OCI-LY1 (cell line): ENCODE measurements around the gene PRKG1.

Experiments
- H2AFZ ChIP-seq: fragments of 200-600 bp; sonication (generic), shearing (Covaris generic); 2 replicates; pipeline ENCODE4 v1.6.0; 2014; ENCODE audit warnings: antibody characterized with exemption, mild to moderate bottlenecking, low read length
- H3F3A ChIP-seq: fragments of 200-600 bp; sonication (generic), shearing (Covaris generic); 2 replicates; pipeline ENCODE4 v1.6.0; 2014; ENCODE audit warnings: mild to moderate bottlenecking, antibody characterized with exemption, low read length, moderate library complexity; ENCODE audit not compliant: insufficient read depth
- H3K27ac ChIP-seq: fragments of 200-600 bp; sonication (generic); 2 replicates; pipeline ENCODE4 v1.5.1; 2014; ENCODE audit warnings: low read length, mixed run types, mild to moderate bottlenecking, low read depth; ENCODE audit not compliant: poor library complexity, severe bottlenecking
- H3K27me3 ChIP-seq: fragments of 200-600 bp; sonication (generic); 2 replicates; pipeline ENCODE4 v1.6.0; 2014; ENCODE audit warnings: antibody characterized with exemption, mild to moderate bottlenecking, low read length, moderate library complexity; ENCODE audit not compliant: insufficient read depth
- H3K36me3 ChIP-seq: fragments of 200-600 bp; sonication (generic); 2 replicates; pipeline ENCODE4 v1.6.1; 2014; ENCODE audit warnings: mild to moderate bottlenecking, antibody characterized with exemption, low read length, moderate library complexity, mixed read lengths; ENCODE audit not compliant: insufficient read depth
- H3K4me1 ChIP-seq: fragments of 200-600 bp; sonication (generic); 2 replicates; pipeline ENCODE4 v1.5.1; 2014; ENCODE audit warnings: mild to moderate bottlenecking, low read length, moderate library complexity; ENCODE audit not compliant: insufficient read depth, severe bottlenecking
- H3K4me2 ChIP-seq: fragments of 200-600 bp; sonication (generic), shearing (Covaris generic); 2 replicates; pipeline ENCODE4 v1.6.1; 2014; ENCODE audit warnings: low read length
- H3K4me3 ChIP-seq: fragments of 200-600 bp; sonication (generic); 2 replicates; pipeline ENCODE4 v1.5.1; 2014; ENCODE audit warnings: low read length, low read depth, mild to moderate bottlenecking, mixed read lengths; ENCODE audit not compliant: poor library complexity, severe bottlenecking
- H3K79me2 ChIP-seq: fragments of 200-600 bp; shearing (Covaris generic); 2 replicates; pipeline ENCODE4 v1.6.1; 2016; ENCODE audit warnings: mixed run types, low read length, mixed read lengths; ENCODE audit not compliant: insufficient read depth
- H3K9ac ChIP-seq: fragments of 200-600 bp; sonication (generic), shearing (Covaris generic); 2 replicates; pipeline ENCODE4 v1.6.1; 2014; ENCODE audit warnings: mild to moderate bottlenecking, low read length, mixed read lengths
- H3K9me2 ChIP-seq: fragments of 200-600 bp; sonication (generic), shearing (Covaris generic); 2 replicates; pipeline ENCODE4 v1.6.1; 2014; ENCODE audit warnings: low read depth, mild to moderate bottlenecking, low read length, mixed read lengths
- H3K9me3 ChIP-seq: fragments of 200-600 bp; shearing (Covaris generic); 2 replicates; pipeline ENCODE4 v1.6.1; 2014; ENCODE audit warnings: low read length, mixed read lengths
- H4K20me1 ChIP-seq: fragments of 200-600 bp; sonication (generic), shearing (Covaris generic); 2 replicates; pipeline ENCODE4 v1.6.0; 2016; ENCODE audit warnings: mild to moderate bottlenecking, low read length; ENCODE audit not compliant: insufficient read depth
- CTCF ChIP-seq: fragments of 200-600 bp; sonication (generic), shearing (Covaris generic); IDR thresholded peaks from 2 replicates; pipeline ENCODE4 v1.5.1; 2017; ENCODE audit warnings: mild to moderate bottlenecking, antibody characterized with exemption, low read length, moderate library complexity, mixed read lengths
- EZH2 ChIP-seq: fragments of 200-600 bp; sonication (generic), shearing (Covaris generic); IDR thresholded peaks from 2 replicates; pipeline ENCODE4 v1.8.0; 2017; ENCODE audit warnings: borderline replicate concordance, mixed run types, mild to moderate bottlenecking, antibody characterized with exemption, low read length, moderate library complexity, mixed read lengths

The PRKG1 gene

GRCh38 chr10:52322323-52322722 is 1248.0 kb downstream of the PRKG1 start:
- no peaks in the 10 kb centered on the region for H3K36me3 ChIP-seq
- H3K9me2 ChIP-seq: no peaks in the 10 kb centered on the region
- H3K4me3 ChIP-seq: no peak overlapping the region
- no peaks in the 10 kb centered on the region for H3K4me1 ChIP-seq
- no peak overlapping the region for H2AFZ ChIP-seq
- H3F3A ChIP-seq: no peaks in the 10 kb centered on the region
- no peak overlapping the region for H3K27ac ChIP-seq
- H3K9me3 ChIP-seq: no peaks in the 10 kb centered on the region
- H3K4me2 ChIP-seq: no peak overlapping the region
- no peaks in the 10 kb centered on the region for H3K27me3 ChIP-seq
- TF ChIP-seq CTCF: no peak
- TF ChIP-seq EZH2: no peak
- H4K20me1 ChIP-seq: no peaks in the 10 kb centered on the region
- H3K9ac ChIP-seq: no peak overlapping the region
- no peaks in the 10 kb centered on the region for H3K79me2 ChIP-seq

DNA sequence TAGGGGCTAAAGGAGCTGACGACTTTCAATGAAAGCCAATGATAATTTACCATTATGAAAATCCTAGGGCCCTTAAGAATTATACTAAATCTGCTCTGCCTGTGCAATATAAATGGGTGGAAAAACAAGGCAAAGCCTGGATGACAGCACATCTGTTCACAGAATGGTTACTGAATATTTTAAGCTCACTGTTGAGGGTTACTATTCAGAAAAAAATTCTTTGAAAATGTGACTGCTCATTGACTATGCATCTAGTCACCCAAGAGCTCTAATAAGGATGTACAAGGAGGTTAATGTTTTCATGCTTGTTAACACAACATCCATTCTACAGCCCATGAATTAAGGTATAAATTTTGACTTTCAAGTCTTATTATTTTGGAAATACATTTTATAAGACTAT is 1248.6 kb downstream of the PRKG1 start:
- no peaks in the 10 kb centered on the region for H3K27me3 ChIP-seq
- no peak overlapping the region for H2AFZ ChIP-seq
- H3K4me1 ChIP-seq: no peaks in the 10 kb centered on the region
- no peak overlapping the region for H3K4me2 ChIP-seq
- no peak overlapping the region for H3K9ac ChIP-seq
- no peak overlapping the region for H3K4me3 ChIP-seq
- no peaks in the 10 kb centered on the region for H4K20me1 ChIP-seq
- no peaks in the 10 kb centered on the region for H3K79me2 ChIP-seq
- no peak overlapping the region for H3K27ac ChIP-seq
- TF ChIP-seq CTCF (no peak), EZH2 (no peak)
- H3K36me3 ChIP-seq: no peaks in the 10 kb centered on the region
- H3K9me3 ChIP-seq: no peaks in the 10 kb centered on the region
- no peaks in the 10 kb centered on the region for H3K9me2 ChIP-seq
- H3F3A ChIP-seq: no peaks in the 10 kb centered on the region

DNA sequence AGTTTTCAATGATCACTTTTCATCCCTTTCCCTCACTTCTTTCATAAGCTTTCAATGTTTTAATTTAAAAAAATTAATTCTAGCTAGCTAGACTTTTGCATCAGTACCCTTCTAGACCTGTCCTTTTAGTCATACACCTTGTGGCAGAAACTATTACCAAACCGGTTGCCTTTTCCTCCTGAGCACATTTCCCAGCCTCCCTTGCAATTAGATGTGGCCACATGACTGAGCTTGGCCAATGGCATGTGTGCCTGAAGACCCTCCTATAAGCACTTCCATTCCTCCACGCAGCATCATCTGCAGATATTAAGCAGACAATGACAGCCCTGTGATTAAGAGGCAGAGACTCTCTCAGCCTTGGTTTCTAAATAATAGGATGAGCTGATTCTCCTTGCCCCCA is 1252.1 kb downstream of the PRKG1 start:
- no peaks in the 10 kb centered on the region for H3F3A ChIP-seq
- H3K9me2 ChIP-seq: no peaks in the 10 kb centered on the region
- H3K4me1 ChIP-seq: no peaks in the 10 kb centered on the region
- H4K20me1 ChIP-seq: no peaks in the 10 kb centered on the region
- no peak overlapping the region for H3K9ac ChIP-seq
- no peak overlapping the region for H3K4me2 ChIP-seq
- no peak overlapping the region for H2AFZ ChIP-seq
- no peaks in the 10 kb centered on the region for H3K79me2 ChIP-seq
- no peak for TF ChIP-seq EZH2
- no peak for TF ChIP-seq CTCF
- H3K4me3 ChIP-seq: no peak overlapping the region
- no peaks in the 10 kb centered on the region for H3K36me3 ChIP-seq
- no peaks in the 10 kb centered on the region for H3K27me3 ChIP-seq
- H3K9me3 ChIP-seq: no peaks in the 10 kb centered on the region
- no peak overlapping the region for H3K27ac ChIP-seq
